Activated CD4-positive, CD25-positive, alpha-beta regulatory T cell treated with anti-CD3 and anti-CD28 coated beads, Interleukin-2, amount 50 U/mL, for 24 hours (primary cell): ENCODE data around the gene STING1.
"Not testable (repeated sequence)": the region's sequence is repeated elsewhere in the genome, so short reads cannot be mapped to it uniquely, and the experiment has no call there.

Experiments
- ATAC-seq, 2 donors: fragments of 150-1000 bp; cut with Tn5 transposase; one replicate each; pipeline ENCODE4 v1.10.0; 2021; ENCODE audit warnings: mild to moderate bottlenecking in 1 of 2, moderate library complexity in 1 of 2

The STING1 gene

DNA sequence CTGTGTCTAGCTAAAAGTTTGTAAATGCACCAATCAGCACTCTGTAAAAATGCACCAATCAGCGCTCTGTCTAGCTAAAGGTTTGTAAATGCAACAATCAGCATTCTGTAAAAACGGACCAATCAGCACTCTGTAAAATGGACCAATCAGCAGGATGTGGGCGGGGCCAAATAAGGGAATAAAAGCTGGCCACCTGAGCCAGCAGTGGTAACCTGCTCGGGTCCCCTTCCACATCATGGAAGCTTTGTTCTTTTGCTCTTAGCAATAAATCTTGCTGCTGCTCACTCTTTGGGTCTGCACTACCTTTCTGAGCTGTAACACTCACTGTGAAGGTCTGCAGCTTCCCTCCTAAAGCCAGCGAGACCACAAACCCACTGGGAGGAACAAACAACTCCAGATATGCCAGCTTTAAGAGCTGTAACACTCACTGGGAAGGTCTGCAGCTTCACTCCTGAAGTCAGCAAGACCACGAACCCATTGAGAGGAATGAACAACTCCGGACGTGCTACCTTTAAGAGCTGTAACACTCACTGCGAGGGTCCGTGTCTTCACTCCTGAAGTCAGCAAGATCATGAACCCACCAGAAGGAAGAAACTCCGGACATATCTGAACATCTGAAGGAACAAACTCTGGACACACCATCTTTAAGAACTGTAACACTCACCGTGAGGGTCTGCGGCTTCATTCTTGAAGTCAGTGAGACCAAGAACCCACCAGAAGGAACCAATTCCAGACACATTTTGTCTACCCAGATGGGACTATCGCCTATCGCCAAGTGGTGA is 20.7 kb upstream of the STING1 start:
- not testable (repeated sequence) for ATAC-seq

DNA sequence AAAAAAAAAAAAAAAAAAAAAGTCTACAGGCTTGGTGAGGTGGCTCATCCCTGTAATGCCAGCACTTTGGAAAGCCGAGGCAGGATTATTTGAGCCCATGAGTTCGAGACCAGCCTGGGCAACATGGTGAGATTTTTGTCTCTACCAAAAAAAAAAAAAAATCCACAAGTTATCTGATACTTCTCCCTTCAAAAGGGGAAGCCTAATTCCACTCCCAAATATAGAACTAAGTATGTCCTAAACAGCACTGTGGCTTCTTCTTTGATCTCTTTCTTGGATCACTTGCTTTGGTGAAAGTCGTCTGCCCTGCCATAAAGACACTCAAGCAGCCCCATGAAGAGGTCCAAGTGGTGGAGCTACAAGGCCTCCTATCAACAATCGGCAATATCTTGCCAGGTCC is 18.8 kb upstream of the STING1 start:
- no peak for ATAC-seq

DNA sequence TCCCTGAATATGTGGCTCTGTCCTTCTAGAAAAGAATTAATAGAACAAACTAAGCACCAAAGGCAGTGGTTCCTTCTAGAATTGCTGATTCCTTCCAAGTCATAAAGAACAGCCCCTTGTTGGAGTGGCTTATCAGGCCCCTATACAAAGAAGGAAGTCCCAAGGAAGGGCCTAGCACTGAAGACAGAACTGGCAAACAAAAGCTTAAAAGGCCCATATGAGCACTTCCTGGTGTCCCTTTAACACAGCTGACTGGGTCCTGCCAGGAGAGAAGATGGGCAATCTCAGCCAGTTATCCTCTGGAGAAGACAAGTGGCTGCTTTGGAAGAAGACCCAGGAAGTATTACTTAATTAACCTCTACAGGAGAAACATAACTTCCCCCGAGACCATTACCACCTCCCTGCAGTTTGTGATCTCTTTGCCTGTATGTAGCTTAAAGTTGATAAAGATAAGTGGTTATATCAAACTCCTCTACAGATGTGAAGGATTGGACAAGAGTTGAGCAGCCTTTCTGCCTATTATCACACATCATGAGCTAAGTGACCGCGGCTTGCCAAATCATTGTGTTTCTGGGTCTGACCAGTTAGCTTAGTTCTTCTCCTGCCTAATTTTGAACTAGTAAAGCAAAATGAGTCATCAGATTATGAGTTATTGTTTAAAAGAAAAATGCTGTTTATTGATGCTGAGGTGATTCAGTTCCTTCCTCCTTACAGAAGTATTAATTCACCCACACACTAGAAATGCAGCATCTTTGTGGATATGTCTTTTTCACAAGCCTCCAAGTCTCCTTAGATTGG is 13.3 kb upstream of the STING1 start:
- peak; percentile 68 to 87 for ATAC-seq

DNA sequence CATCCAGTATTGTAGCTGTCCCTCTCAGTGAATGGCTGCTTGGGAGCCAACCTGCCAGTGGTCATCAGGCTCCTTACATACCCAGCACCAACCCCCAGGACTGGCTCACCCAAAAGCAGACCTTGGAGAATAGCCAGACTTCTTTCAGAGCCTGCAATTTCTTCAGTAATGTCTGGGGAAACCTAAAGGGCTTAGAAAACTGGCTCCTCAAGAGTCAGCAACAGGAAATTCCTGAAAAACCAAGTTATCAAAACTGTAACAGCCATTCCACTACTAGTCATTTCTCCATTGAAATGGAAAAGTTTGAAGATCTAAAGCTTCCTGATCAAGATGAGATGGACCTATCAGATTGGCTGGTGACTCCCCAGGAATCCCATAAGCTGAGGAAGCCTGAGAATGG is 12.3 kb upstream of the STING1 start:
- ATAC-seq: no peak

DNA sequence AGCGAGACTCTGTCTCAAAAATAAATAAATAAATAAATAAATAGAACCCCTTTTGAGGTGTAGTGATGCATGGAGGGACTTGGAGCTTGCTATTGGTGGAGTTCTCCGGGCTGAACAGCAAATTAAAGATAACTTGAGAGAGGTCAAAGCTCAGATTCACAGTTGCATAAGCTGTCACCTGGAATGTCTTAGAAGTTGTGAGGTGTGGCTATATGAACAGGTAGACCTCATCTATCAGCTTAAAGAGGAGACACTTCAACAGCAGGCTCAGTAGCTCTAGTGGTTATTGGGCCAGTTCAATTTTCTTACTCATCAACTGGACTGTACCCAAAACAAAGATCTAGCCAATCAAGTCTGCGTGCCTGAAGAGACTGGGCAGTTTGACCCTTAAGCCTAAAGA is 11.7 kb upstream of the STING1 start:
- no peak for ATAC-seq

DNA sequence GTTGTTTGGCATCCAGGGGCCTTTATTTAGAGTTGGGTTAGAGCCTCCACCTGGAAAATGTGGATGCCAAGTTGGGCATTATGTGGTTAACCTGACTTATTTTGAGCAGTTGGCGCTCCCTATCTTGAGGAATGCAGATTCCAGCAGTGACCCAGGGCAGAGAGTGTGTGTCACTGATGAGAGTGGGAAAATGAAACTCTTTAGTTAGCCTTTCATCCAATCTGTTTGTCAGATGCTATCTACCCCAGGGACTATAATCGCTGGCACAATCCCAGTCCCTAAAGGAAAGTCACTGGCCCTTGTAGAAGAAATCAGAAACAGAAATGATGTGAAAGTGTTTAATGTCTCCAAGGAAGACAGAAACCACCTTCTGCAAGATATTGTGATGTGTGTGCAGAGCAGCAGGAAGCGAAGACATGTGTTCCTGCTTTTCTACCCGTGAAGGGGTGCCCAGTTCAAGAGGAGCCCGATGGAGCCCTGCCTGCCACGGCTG is 10.2 kb upstream of the STING1 start:
- no peak for ATAC-seq

DNA sequence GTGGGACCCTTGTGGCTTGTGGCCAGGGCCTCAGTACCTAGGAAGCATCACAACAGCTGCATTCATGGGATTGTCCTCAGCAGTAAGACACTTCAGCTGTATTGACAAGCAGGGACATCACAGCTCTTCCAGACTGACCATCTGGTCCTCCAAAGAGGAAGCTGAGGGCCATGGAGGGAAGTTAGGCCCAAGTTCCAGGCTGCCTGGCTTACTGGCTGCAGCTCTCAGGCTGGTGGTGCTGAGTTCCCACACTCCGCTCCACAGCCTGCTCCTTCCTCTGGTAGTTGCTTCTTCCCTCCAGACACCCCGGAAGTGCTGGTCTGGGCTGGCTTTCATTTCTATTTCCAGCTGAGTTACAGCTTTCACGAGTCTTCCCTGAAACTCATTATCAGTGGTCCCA is 5.7 kb upstream of the STING1 start:
- ATAC-seq: no peak

DNA sequence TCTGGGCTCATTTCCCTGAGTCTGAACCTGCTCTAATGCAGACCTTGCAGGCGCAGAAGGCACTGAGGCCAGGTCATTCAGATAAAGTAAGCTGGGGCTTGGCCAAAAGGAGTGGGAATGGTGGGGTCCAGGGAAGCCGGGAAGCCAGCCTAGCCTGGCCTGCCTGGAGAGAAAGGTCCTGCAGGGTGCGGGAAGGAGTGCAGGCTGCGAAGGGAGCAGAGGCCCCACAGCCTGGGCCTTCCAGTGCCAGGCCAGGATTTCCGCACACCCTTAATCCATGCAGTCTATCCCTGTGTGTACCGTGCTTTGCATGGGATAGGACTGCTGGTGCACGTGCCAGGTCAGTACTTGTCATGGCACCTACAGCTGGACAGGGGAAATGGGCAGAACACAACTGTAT is 3.6 kb upstream of the STING1 start:
- ATAC-seq: no peak

DNA sequence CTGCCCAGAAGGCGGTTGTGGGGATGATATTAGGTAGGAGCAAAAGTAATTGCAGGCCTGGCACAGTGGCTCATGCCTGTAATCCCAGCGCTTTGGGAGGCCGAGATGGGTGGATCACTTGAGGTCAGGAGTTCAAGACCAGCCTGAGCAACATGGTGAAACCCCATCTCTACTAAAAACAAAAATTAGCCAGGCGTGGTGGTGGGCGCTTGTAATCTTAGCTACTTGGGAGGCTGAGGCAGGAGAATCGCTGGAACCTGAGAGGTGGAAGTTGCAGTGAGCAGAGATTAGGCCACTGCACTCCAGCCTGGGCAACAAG is 291 bp upstream of the STING1 start:
- not testable (repeated sequence) for ATAC-seq

DNA sequence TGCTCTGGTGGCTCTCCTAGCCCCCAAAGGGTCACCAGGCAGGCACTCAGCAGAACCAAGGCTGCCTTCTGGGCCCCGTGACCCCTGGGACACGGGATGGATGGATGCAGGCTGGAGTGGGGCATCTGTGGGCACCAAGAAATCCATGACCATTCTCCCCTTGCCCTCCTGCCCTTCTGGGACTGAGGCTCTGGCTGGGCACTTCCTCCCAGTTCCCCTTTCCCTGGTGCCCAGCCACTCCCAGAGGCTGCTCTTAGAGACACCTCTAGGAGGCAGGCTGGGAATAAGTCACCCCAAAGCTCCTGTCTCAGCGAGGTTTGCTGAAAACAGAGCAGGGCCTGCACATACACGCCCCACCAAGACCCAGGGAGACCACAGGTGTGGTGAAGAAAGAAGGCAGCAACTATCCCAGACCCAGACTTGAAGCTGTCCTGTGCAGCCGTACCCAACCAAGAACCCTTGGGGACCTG is 943 bp downstream of the STING1 start:
- peak; percentile 26 to 27 for ATAC-seq

DNA sequence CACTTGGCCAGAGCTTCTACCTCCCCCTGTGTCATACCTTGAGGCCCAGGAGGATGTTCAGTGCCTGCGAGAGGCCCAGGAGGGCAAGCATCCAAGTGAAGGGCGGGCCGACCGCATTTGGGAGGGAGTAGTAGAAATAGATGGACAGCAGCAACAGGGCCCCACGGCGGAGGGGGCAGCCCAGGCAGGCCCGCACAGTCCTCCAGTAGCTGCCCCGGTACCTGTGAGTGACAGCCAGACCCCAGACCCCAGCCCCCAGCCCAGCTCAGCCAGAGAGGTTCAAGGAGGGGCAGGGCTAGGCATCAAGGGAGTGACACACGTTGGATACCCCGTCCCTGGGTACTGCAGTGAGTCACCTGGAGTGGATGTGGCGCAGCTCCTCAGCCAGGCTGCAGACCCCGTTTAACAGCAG is 1.4 kb downstream of the STING1 start:
- ATAC-seq: peak; percentile 64 to 66

DNA sequence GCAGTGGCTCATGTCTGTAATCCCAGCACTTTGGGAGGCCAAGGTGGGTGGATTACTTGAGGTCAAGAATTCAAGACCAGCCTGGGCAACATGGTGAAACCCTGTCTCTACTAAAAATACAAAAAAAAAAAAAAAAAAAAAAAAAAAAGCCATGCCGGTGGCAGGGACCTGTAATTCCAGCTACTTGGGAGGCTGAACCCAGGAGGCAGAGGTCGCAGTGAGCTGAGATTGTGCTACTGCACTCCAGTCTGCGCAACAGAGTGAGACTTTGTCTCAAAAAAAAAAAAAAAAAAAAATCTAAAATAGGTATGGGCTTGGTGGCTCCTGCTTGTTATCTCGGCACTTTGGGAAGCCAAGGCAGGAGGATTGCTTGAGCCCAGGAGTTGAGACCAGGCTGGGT is 2.8 kb downstream of the STING1 start:
- ATAC-seq: not testable (repeated sequence)

DNA sequence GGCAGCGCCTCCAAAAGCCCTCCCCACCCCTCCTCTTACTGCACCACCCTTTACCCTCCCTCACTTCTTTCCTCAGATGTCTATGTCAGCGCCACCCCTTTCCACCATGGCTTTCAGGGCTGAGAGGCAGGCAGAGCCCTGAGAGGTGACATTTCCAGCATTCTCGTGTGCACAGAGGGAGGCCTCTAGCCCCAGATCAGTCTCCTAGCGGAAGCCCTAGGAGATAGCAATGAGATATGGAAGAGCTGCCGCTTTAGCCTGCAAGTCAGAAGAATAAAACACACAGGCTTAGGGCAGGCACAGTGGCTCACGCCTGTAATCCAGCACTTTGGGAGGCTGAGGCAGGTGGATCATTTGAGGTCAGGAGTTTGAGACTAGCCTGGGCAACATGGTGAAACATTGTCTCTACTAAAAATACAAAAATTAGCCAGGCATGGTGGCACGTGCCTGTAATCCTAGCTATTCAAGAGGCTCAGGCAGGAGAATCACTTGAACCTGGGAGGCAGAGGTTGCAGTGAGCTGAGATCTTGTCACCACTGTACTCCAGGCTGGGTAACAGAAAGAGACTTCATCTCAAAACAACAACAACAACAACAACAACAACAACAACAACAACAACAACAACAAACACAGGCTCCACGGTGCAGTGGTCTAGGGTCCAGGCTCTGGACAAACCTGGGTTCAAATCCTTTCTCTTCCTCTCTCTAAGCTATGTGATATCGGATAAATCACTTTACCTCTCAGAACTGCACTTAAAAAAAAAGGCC is 3.7 kb downstream of the STING1 start:
- not testable (repeated sequence) for ATAC-seq

DNA sequence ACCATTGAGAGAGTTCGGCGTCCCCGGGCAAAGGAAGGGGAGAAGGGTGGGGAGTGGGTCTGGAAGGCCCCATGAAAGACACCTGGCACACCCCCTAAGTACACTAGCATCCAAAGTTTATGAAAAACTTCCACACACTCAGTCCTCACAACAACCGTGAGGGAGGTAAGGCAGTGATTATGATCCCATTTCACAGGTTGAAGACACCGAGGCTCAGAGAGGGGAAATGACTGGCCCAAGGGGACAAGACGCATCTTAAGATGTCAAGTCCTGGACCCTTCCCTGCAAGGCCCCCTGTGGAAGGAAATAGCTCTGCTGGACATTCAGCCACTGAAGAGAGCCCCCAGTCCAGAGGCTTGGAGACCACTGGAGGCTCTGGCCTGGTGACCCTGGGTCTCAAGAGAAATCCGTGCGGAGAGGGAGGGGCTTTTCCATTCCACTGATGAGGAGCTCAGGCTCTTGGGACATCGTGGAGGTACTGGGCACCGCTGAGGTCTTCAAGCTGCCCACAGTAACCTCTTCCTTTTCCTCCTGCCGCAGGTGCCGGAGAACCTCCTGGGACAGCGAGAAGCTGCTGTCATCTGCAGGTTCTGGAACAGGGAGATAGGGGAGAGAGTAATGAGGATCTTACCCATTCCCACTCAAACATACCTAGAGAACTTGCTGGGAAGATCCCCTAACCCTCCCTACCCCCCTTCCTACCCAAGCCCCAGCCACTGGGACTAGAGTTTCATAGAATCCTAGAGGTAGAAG is 6.5 kb downstream of the STING1 start:
- ATAC-seq: no peak

DNA sequence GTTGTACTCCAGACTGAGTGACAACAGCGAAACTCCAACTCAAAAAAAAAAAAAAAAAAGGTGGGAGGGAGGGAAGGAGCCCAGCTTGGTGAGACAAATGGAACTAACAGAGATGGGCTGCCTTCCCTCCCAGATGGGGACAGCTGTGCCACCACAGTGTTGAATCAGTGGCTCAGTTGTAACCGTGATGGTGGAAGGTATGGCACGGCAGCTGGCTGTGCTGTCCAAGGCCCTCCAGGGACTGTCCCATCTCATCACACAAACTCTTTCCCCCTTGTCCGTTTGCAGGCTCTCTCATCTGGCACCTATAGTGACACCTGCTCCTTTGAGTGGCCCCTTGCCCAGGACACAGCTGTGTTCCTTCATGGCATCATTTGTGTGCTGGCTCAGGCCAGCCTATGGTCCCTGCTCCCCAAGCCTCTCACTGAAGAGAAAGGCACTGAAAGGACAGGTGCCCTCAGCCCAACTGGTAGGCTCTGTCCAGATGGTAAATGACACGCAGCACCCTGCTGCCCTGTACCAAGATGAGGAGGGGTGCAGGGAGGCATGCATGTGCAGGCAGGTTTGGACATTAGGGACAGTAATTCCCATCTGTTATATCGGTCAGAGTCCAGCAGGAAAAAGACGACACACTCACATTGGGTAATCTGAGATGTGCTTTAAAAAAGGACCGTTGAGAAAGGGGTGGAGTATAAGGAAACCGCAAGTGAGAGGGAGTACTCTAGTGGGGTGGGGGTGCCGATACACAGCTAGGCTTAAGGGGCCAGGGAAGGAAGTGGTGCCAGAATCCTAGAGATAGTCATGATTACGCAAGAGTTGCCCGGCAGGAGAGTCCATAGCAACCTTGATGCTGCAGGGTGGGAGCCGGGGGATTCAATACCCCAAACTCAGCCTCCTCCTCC is 7.4 kb downstream of the STING1 start:
- peak in 1 of 2 donors; percentile 15 for ATAC-seq

DNA sequence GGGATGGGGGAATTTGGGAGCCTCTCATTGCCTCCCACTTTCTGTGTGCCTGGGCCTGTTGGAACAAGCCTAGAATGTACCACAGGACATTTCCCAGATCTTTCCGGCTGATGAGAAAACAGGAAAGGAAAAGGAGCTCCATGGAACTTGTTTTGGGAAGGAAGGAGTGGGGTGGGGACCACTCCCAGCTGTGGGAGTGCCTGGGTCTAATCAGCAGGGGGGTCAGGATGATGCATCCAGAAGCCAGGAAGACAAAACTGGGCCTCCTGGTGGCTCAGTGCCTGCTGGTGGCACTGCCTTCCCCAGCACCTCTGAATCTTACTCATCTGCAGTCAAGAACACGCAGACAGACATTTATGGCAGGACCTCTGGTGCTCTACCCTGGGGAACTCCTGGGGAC is 9.0 kb downstream of the STING1 start:
- ATAC-seq: peak in 1 of 2 donors; percentile 17

DNA sequence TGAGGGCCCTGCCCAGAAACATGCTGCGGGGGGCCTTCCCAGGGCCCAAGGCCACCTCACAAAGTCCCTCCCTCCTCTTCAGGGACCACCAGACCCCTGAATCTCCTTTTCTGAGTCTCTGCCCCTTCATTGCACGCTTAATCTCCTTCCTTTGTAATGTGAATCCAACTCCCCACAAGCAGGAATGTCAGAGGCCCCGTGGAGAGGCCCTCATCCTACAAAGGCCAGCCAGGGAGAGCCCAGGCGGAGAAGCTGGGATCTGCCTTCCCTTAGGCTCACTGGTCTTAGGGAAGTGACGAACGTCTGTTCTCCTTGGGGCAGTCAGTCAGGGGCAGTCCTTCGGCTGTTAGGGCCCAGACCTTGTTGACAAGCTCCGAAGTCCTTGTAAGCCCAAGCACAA is 9.5 kb downstream of the STING1 start:
- no peak for ATAC-seq

DNA sequence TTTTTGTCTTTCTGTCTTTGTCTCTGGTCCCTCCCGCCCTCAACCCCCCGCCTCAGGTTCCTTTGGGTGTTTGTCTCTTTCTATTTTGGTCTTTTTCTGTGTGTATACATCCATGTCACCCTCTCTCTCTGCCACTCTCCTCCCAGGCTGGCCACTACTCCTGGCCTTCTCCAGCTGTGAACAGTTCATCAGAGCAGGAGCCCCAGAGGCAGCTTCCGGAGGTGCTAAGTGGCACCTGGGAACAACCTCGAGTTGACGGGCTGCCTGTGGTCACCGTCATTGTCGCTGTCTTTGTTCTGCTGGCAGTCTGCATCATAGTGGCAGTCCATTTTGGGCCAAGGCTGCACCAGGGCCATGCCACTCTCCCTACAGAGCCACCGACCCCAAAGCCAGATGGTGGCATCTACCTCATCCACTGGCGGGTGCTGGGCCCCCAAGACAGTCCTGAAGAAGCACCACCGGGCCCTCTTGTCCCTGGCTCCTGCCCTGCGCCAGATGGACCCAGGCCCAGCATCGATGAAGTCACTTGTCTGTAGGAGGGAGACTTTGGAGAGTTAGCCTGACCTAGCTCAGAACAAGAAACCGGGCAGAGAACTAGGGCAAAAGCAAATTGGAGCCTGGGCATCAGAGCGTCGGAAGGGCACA is 10.1 kb downstream of the STING1 start:
- ATAC-seq: no peak

DNA sequence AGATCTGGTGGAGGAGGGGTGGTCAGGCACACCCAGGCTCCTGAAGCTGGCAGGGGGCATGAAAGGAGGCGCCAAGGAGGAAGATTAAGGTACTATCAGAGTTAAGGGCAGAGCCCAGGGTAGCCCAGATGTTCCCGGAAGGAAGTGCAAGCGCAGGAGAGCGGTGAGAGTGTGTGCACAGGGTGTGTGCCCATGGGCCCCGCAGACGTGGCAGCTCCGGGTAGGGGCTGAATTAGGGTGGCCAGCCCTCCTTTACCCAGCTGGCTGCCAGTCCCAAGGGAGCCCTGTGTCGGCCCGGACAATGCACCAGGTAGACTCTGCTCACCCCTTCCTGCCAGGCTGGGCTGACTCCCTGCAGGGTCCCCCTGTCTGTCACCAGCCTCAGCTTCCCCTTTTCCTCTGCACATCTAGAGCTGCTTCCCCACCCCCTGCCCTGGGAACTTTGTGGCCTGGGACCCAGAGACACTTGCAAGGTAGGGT is 11.7 kb downstream of the STING1 start, which contains the start of gene SMIM33:
Gene SMIM33 (plus strand): TSS at position 184 of the 480 bp plus-strand sequence. CDS start 118 bp downstream, at position 302.
- peak; percentile 60 to 61 for ATAC-seq

DNA sequence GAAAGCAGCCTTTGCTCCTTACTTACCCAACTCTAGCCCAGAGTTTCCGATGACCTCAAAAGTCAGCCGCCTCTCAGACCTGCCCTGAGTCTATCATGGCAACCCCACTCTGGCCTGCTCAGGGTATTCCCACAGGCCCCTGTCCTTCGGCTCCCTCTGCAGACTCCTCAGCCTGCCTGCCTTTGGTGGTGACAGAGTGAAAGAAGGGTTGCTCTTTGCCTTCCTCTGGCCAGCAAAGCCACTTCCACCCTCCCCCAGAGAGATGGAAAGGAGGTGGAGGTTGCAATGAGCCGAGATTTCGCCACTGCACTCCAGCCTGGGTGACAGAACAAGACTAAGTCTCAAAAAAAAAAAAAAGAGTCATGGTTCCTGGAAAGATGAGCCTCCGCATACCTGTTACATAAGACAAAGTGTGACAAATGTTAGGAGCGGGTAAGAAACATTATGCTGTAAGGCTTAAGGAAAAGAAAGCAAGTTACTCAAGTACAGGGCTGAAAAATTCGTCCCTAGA is 14.1 kb downstream of the STING1 start:
- ATAC-seq: peak; percentile 12 to 25
